ENCODE data around the gene CBX7. TPM values are rescaled to one million over a fixed set of nuclear protein-coding genes. Genes with fewer than 3 reads are reported as not detected.
A peak's percentile ranks its signal among the peaks of the same experiment; 100 is the strongest.

Gene CBX7
- total RNA-seq, 2 experiments from 2014 or later = 48.6 to 49.1 TPM

DNA sequence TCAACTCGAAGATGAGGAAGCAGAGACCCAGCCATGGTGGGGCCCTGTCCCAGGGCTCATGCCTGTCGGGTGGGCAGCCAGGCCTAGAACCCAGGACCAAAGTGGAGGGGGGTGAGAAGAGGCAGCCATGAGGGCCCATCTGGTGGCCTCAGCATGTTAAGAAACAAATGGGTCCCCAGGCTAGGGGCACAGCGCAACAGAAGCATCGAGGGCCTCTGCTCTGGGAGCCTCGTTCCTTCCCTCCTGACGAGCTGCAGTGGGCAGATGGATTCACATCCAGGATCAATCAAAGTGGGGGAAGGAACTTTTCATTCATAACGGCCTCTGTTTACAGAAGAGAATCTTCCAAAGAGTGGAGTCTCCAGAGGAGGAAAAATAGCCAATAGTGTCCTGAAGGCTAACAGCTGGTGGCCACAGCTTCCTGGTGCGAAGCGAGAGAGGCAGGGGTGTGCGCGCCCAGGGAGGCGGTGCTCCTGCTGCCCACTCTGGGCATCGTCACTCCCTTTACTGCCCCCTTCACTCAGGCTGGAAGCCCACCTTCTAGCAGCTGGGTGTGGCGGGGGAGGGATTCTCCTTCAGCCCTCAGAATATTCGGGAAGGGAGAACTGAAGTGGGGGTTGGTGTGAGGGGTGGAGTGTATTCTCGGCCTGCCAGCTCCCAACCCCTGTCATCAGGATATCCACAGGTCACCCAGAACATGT is 4.3 kb downstream of the CBX7 start:
- DNase-seq = peak in 1 of 14 experiments; percentile 30
- Mint-ChIP-seq H3K9me3 (no peaks in the 10 kb centered on the region), H3K27ac (peak overlapping the region; percentile 100), H3K36me3 (ENCODE audit: low read depth) (peaks cover 53% of the 10 kb centered on the region), H3K4me3 (peak overlapping the region; percentile 18), H3K4me1 (ENCODE audit: low read depth) (peaks cover 64% of the 10 kb centered on the region), H3K27me3 (no peaks in the 10 kb centered on the region)
- POLR2A ChIA-PET = interaction anchor here (8.6 kb wide), 1 partner anchor 170 kb away, joined by 156 read pairs; the partner anchor contains the start of gene RPL3
- CTCF ChIA-PET = interaction anchor here (1.0 to 3.1 kb wide), 2 partner anchors 252 to 278 kb away, joined by 3 to 16 read pairs; partner anchors contain the start of gene TAB1
- Histone ChIP-seq H3K27me3 (ENCODE audit: control insufficient read depth in 1 of 2, insufficient read depth in 2 of 2, low read length in 2 of 2) (no peaks in the 10 kb centered on the region), H3K4me3 (ENCODE audit: low read length) (no peak overlapping the region), H3K4me1 (ENCODE audit: insufficient read depth, low read length) (peaks cover 86% of the 10 kb centered on the region), H3K9me3 (ENCODE audit: control insufficient read depth in 1 of 2, insufficient read depth in 1 of 2, low read length in 2 of 2) (no peaks in the 10 kb centered on the region), H3K36me3 (ENCODE audit: insufficient read depth, low read length) (peaks cover 31% of the 10 kb centered on the region), H3K27ac (ENCODE audit: low read depth in 1 of 2, low read length in 2 of 2) (peak overlapping the region; percentile 68 to 73)
- TF ChIP-seq, protein P1, sequence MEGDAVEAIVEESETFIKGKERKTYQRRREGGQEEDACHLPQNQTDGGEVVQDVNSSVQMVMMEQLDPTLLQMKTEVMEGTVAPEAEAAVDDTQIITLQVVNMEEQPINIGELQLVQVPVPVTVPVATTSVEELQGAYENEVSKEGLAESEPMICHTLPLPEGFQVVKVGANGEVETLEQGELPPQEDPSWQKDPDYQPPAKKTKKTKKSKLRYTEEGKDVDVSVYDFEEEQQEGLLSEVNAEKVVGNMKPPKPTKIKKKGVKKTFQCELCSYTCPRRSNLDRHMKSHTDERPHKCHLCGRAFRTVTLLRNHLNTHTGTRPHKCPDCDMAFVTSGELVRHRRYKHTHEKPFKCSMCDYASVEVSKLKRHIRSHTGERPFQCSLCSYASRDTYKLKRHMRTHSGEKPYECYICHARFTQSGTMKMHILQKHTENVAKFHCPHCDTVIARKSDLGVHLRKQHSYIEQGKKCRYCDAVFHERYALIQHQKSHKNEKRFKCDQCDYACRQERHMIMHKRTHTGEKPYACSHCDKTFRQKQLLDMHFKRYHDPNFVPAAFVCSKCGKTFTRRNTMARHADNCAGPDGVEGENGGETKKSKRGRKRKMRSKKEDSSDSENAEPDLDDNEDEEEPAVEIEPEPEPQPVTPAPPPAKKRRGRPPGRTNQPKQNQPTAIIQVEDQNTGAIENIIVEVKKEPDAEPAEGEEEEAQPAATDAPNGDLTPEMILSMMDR (IDR thresholded peaks at IDR 0.05) = no peak
- no peak for ATAC-seq (ENCODE audit: poor library complexity)
- intact Hi-C loops (cut with DNase I, micrococcal nuclease) = no loop called here

DNA sequence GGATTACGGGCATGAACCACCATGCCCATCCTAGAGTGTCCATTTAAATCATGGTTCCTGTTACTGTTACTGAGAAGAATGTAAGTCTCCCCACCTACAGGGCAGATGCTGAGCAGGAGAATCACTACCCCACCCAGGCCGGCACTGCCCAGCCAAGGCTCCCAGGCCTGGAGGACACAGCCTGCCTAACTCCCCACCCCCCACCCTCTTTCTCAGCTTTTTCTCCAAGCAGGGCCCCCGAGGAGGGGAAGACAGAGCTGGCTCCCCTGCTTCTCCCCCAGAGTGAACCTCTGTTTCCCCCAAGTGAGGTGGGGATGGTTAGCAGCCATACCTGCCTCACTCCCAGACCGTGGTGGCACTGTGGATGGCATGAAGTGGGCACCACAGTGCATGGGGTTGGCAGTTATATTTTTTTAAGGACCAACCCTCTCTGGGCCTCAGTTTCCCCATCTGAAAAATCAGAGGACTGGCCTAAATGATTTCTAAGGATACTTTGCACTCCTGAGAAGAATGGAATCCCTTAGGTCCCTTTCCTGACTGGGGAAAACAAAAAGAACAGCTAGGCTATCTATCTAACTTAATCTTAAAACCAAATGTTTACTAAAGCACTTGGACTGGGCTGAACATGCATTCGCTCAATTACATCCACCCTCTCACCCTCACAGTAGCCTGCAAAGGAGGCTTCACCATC is 5.0 kb downstream of the CBX7 start:
- Histone ChIP-seq H3K4me1 (ENCODE audit: insufficient read depth, low read length) (peaks cover 81% of the 10 kb centered on the region), H3K27me3 (ENCODE audit: control insufficient read depth in 1 of 2, insufficient read depth in 2 of 2, low read length in 2 of 2) (no peaks in the 10 kb centered on the region), H3K4me3 (ENCODE audit: low read length) (no peak overlapping the region), H3K9me3 (ENCODE audit: control insufficient read depth in 1 of 2, insufficient read depth in 1 of 2, low read length in 2 of 2) (no peaks in the 10 kb centered on the region), H3K36me3 (ENCODE audit: insufficient read depth, low read length) (peaks cover 31% of the 10 kb centered on the region), H3K27ac (ENCODE audit: low read depth in 1 of 2, low read length in 2 of 2) (peak overlapping the region; percentile 73 to 92)
- H3K4me1 Mint-ChIP-seq (ENCODE audit: low read depth) = peaks cover 64% of the 10 kb centered on the region
- no peak for ATAC-seq (ENCODE audit: poor library complexity)
- H3K4me3 Mint-ChIP-seq = peak overlapping the region; percentile 18
- CTCF ChIA-PET = no interaction called here
- POLR2A ChIA-PET = interaction anchor here (8.6 kb wide), 1 partner anchor 171 kb away, joined by 156 read pairs; the partner anchor contains the start of gene RPL3
- peak overlapping the region; percentile 100 for H3K27ac Mint-ChIP-seq
- DNase-seq = peak in 1 of 14 experiments; percentile 28
- TF ChIP-seq, protein P1 (IDR thresholded peaks at IDR 0.05) = no peak
- H3K9me3 Mint-ChIP-seq = no peaks in the 10 kb centered on the region
- intact Hi-C loops (cut with DNase I, micrococcal nuclease) = no loop called here
- peaks cover 53% of the 10 kb centered on the region for H3K36me3 Mint-ChIP-seq (ENCODE audit: low read depth)
- no peaks in the 10 kb centered on the region for H3K27me3 Mint-ChIP-seq

DNA sequence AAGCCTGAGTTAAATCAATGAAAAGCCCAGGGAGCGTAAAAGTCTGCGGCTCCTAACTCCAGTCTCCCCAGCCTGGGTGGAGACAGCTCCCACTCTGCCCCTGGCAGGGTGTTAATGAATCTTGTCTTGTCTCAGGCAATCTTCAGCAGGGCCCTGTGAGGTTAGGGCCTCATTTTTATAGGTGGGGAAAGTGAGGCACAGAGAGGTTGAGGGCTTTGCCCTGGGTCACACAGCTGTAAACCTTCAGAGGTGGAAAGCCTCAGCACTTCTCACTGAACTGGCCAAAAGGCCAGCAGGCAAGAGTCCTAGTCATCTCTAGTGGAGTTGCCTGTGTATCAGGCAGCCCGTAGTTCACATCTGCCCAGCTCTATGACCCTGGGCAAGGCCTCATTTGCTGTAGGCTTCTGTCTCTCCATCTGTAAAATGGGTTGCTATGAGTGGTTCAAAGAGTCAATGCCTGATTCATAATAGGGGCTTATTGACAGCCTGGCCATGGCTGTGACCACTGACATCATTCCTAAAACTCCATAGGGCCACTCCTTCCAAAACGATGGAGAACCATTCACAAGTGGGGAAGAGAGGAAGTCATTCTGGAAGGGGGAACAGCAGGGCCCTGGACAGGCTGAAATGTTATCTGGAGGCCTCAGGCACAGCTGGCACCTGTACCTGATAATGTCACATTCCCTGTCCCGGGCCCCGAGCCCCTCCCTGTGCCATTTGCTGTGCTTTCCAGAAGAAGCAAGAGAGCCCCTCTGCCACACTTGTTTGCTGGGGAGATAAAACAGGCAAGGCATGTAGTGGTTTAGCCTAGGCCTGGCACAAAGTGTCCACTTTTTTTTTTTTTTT is 6.0 kb downstream of the CBX7 start:
- peak overlapping the region; percentile 58 for H3K4me3 ChIP-seq (ENCODE audit: low read length)
- peak overlapping the region; percentile 79 to 92 for H3K27ac ChIP-seq (ENCODE audit: low read depth in 1 of 2, low read length in 2 of 2)

More for the DNA sequence above, 6.0 kb downstream of the CBX7 start:
- Histone ChIP-seq H3K4me1 (ENCODE audit: insufficient read depth, low read length) (peaks cover 75% of the 10 kb centered on the region), H3K36me3 (ENCODE audit: insufficient read depth, low read length) (peaks cover 31% of the 10 kb centered on the region), H3K27me3 (ENCODE audit: control insufficient read depth in 1 of 2, insufficient read depth in 2 of 2, low read length in 2 of 2) (no peaks in the 10 kb centered on the region), H3K9me3 (ENCODE audit: control insufficient read depth in 1 of 2, insufficient read depth in 1 of 2, low read length in 2 of 2) (no peaks in the 10 kb centered on the region)
- H3K4me1 Mint-ChIP-seq (ENCODE audit: low read depth) = peaks cover 63% of the 10 kb centered on the region
- DNase-seq = peak in 1 of 14 experiments; percentile 41
- peaks cover 53% of the 10 kb centered on the region for H3K36me3 Mint-ChIP-seq (ENCODE audit: low read depth)
- TF ChIP-seq, protein P1 (IDR thresholded peaks at IDR 0.05) = no peak
- H3K4me3 Mint-ChIP-seq = peak overlapping the region; percentile 96
- H3K27ac Mint-ChIP-seq = peak overlapping the region; percentile 100
- POLR2A ChIA-PET = no interaction called here
- CTCF ChIA-PET = interaction anchor here (0.7 kb wide), 1 partner anchor 1094 kb away, joined by 5 read pairs; no protein-coding TSS in a partner anchor
- intact Hi-C loops (cut with DNase I, micrococcal nuclease) = no loop called here
- ATAC-seq (ENCODE audit: poor library complexity) = no peak
- no peaks in the 10 kb centered on the region for H3K9me3 Mint-ChIP-seq
- H3K27me3 Mint-ChIP-seq = no peaks in the 10 kb centered on the region

All from CD4-positive, alpha-beta T cell (primary cell).